Measurements from ENCODE around the gene PRMT7.

GRCh38 chr16:68399456-68399855, 88.6 kb downstream of the PRMT7 start:
- TF ChIP-seq MXI1 (conservative IDR thresholded peaks at IDR 0.05; ENCODE audit: poor library complexity, severe bottlenecking) (no peak), CTCF (IDR thresholded peaks at IDR 0.05; ENCODE audit: poor library complexity, severe bottlenecking) (no peak), REST (IDR thresholded peaks at IDR 0.05; ENCODE audit: borderline replicate concordance) (no peak), POLR2AphosphoS5 (IDR thresholded peaks at IDR 0.05) (no peak), EZH2 (IDR thresholded peaks at IDR 0.05; ENCODE audit: borderline replicate concordance, insufficient read depth, low read length, poor library complexity, severe bottlenecking) (no peak), RAD21 (conservative IDR thresholded peaks at IDR 0.05) (no peak), SMC3 (conservative IDR thresholded peaks at IDR 0.05; ENCODE audit: poor library complexity) (no peak), TAF1 (IDR thresholded peaks at IDR 0.05; ENCODE audit: low read depth) (no peak), EP300 (conservative IDR thresholded peaks at IDR 0.05; ENCODE audit: poor library complexity, severe bottlenecking) (no peak)
